IPS-18c (cell line): Measurements from ENCODE around the gene TFEB.

Experiments used
- H3K4me3 ChIP-seq: 2 replicates; pipeline ENCODE4 v1.7.0; 2013; ENCODE audit warnings: low read depth, mild to moderate bottlenecking, low read length, moderate library complexity; ENCODE audit not compliant: insufficient read depth
- H3K9me3 ChIP-seq: one replicate; pipeline ENCODE4 v1.6.1; 2013; ENCODE audit warnings: mild to moderate bottlenecking, low read length, moderate library complexity; ENCODE audit not compliant: control insufficient read depth, insufficient read depth

Gene TFEB

DNA sequence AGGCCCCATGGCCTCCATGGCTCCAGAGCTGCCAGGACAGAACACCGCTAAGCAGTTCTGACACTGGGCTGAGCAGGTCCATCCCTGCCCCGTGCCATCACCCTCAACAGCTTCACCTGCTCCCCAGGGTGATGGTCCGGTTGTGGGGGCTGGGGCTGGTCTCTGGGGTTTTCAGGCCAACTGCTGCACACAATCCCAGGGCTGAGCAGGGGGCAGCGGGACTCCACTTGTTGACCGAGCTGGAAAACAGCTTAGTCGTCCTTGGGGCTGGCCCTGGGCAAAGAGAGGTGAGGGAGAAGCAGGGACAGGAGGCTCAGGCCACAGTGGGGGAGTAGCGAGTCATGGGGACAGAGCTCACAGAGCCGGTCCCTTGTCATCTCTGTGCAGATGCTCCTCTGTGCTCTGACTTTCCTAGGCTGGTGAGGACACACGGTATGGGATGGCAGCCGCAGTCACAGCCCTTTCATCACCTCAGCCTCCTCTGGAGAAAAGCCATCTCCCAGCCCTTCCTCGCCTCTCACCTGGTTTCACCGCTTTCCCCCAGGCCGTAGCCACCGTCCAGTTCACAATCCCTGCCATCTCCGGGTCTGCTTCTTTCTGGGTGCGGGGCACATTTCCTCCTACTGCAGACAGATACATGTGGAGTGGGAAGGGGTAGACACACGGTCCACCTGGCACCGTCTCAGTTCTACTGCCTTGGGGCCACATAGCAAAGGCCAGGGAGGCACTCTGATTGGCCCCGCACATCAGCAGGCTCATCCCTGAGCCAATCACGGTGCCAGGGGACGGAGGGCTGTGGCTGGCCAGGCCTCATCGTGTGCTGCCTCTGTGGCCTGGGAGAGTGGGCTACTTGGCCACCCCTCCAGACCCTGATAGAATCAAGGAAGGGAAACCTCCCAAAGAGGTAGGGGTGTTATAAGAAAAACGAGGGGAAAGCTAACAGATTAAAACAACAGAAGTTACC, 78.0 kb downstream of the TFEB start:
- Histone ChIP-seq H3K4me3 (no peak overlapping the region), H3K9me3 (no peaks in the 10 kb centered on the region)

DNA sequence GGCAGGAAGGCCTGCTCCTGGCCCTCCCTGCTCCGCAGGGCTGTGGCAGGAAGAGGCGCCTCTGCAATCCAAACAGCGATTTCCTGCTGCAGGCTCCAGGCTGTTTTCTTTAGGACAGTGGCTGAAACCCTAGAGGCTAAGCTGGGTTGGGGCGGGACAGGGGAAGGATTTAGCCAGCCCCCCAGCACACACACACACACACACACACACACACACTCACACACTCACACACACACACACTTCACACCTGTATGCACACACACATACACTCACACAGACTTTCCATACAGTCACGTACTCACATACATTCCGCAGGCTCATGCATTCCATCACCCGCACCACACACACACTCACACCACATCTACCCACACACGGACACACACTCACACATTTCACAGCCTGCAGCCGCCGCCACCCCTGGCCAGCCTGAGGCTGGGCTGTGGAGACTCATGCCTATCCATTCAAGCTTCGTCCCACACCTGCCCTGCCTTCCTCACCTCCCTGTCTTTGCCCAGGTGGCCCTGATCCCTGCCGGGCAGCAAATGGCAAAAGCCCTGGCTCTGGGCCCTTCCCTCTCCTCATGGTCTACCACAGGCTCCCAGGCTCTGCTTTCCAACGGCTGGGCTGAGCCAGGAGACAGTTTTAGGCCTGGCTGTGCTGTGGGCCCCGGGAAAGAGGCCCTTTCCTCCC, 79.3 kb downstream of the TFEB start:
- Histone ChIP-seq H3K4me3 (no peak overlapping the region), H3K9me3 (no peaks in the 10 kb centered on the region)

DNA sequence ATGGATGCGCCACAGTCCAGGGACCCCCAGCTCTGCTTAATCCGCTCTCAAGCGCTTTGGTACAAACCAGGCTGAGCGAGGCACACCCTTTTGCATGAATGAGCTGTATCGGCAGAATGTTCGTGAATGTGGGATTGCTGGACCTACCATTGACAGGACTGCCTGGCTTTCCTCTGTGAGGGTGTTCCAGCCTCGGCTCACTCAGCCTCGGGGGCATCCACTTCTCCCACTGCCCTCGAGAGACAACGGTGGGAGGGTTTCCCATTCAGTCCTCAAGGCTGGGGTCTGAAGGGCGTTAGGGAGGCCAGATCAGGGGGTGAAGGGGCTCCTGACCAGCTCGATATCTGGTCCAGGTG, 79.8 kb downstream of the TFEB start:
- Histone ChIP-seq H3K9me3 (no peaks in the 10 kb centered on the region), H3K4me3 (no peak overlapping the region)

DNA sequence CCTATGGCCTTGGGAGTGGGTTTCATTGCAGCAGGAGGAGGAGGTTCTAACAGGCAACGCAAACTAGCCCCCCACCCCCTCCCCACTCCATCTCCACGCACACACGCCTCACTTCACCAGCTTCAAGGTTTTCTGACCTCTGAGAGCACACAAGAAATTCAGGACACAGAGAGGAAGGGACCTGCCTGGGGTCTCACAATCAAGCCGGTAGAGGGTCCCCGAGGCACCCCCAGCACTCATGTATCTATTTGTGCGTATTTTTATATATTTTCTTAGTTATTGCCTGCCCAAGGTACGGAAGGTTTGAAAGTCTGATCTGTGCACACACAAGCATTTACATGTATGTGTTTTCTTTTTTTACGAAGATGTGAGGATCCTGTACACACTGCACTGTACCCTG, 80.2 kb downstream of the TFEB start:
- H3K4me3 ChIP-seq = no peak overlapping the region

DNA sequence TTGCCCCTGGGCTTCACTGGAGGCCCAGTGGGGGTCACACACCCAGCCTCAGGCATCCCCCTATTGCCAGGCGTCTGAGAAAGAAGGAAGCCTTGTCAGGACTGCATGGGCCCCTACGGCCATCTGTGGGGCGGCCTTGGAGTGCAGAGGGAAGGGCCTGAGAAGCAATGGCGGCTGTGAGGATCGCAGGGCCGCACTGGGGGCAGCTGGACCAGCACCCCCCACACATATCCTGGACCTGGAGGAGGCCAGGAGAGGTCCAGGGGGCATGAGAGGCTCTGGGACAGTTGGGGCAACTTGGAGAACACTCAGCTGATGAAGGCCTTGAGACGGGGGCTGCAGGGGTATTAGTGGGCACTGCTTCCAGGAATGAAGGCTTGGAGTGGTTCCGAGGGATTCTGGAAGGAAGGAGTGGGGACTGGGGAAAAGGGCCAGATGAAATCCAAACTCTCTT, 80.7 kb downstream of the TFEB start:
- H3K4me3 ChIP-seq = no peak overlapping the region
- H3K9me3 ChIP-seq = no peaks in the 10 kb centered on the region

More for the DNA sequence above, 80.2 kb downstream of the TFEB start:
- no peaks in the 10 kb centered on the region for H3K9me3 ChIP-seq

- H3K4me3 ChIP-seq = no peak overlapping the region
- H3K9me3 ChIP-seq = no peaks in the 10 kb centered on the region
Measured at GRCh38 chr6:41654151-41654697, 81.2 kb downstream of the TFEB start.

DNA sequence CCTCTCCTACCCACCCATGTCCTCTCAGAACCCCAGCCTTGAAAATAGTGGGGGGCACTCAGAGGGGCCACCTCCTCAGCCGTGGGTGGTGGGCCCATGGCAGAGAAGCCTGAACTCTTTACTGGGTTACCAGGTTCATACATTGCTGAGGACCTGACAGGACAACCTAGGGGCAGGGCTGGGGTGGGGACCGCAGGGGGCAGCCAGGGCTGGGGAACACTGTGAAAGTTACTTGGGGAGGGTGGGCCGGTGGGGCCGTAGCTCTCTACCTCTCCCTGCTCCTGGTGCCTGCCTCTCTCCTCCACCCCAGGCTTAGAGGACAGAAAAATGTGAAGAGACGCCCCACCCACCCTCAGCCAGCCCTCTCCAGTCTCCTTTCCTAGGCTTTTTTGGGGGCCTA, 81.7 kb downstream of the TFEB start:
- H3K9me3 ChIP-seq = no peaks in the 10 kb centered on the region

GRCh38 chr6:41652866-41653652, 82.3 kb downstream of the TFEB start:
- no peaks in the 10 kb centered on the region for H3K9me3 ChIP-seq
- no peak overlapping the region for H3K4me3 ChIP-seq

More for the DNA sequence above, 81.7 kb downstream of the TFEB start:
- H3K4me3 ChIP-seq = no peak overlapping the region

- Histone ChIP-seq H3K9me3 (no peaks in the 10 kb centered on the region), H3K4me3 (no peak overlapping the region)
Measured at GRCh38 chr6:41651962-41652657, 83.3 kb downstream of the TFEB start.

DNA sequence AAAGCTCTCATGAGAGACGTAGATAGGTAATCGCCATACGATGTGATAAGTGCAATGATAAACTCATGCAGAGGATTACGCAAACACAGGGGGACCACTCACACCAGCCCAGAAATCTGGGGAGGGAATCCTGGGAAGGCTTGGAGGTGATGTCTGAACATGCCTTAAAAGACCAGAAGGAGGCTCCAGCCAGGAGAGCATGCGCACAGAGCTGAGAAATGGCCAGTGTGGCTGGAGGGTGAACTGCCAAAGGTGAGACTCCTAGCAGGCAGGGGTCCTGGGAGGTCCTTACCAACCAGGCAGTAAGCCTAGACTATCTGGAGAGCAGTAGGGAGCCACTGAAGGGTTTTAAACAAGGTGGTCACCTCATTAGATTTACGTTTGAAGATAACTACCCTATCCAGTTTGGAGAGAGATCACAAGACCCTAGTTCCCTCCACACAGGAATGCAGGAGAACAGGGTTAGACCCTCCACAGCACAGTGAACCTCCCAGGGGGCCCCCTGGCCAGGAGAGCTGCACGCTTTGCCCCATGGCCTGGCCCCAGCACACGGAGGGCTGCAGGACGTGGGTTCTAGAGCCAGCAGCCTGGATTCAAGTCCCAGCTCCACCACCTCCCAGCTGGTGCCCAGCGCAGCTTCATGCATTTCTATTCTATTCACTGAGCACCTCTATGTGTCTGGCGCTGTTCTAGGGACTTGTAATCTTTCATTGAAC, 84.0 kb downstream of the TFEB start:
- Histone ChIP-seq H3K9me3 (no peaks in the 10 kb centered on the region), H3K4me3 (no peak overlapping the region)

GRCh38 chr6:41650120-41650519, 85.3 kb downstream of the TFEB start:
- Histone ChIP-seq H3K9me3 (no peaks in the 10 kb centered on the region), H3K4me3 (no peak overlapping the region)

DNA sequence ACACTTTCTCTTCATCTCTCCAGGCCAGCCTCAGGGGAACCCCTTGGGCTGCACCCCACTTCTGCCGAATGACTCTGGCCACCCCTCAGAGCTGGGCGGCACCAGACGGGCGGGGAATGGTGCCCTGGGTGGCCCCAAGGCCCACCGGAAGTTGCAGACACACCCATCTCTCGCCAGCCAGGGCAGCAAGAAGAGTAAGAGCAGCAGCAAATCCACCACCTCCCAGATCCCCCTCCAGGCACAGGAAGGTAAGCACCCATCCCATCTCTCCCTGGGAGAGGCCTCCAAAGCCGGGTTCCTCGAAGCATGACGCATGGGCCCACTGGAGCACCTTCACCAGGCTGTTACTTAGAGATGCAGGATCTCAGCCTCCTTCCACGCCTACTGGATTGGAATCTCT, 85.8 kb downstream of the TFEB start:
- H3K9me3 ChIP-seq = no peaks in the 10 kb centered on the region
- no peak overlapping the region for H3K4me3 ChIP-seq

DNA sequence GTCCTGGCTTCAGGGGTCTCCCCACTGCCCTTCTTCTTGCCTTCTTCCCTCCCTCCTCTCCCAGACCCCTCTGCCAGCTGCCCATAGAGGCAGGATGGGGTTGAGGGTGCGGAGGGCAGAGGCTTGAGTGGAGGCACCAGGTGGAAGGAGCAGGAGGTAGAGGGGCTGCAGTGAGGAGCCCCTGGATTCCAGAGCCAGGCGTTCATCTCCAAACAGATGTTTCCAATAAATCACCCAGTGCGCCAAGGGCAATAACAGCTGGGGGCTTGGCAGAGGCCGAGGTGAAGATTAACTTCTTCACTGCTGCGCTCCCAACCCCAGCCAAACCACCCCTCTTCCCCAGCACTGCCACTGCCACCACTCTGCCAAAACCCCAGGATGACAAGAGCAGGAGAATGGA, 86.5 kb downstream of the TFEB start:
- H3K9me3 ChIP-seq = no peaks in the 10 kb centered on the region
- H3K4me3 ChIP-seq = no peak overlapping the region

DNA sequence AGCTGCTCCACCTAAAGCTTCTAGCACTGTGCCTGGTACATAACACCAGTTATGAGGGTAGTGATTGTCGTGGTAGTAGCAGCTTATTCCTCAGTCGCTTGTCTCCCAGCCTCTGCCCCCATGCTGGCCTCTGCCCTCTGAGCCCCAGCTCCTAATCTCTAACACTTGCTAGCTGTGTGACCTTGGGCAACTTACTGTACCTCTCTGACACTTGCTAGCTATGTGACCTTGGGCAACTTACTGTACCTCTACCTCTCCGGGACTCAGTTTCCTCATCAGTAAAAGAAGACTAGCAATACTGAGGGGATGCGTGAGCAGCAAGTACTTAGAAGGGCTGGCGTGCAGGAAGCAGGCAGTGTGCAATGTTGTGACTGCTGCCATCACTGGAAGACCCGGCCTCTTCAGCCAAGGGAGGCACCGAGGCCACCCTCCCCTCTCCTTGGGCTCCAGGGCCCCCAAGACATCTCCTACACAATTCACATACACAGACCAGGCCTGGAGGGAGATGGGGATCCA, 87.3 kb downstream of the TFEB start:
- no peaks in the 10 kb centered on the region for H3K9me3 ChIP-seq
- no peak overlapping the region for H3K4me3 ChIP-seq

- Histone ChIP-seq H3K4me3 (no peak overlapping the region), H3K9me3 (no peaks in the 10 kb centered on the region)
Measured at GRCh38 chr6:41647061-41647511, 88.3 kb downstream of the TFEB start.
